Mucosa of descending colon (tissue), 3 donors: ENCODE measurements around the gene LIMS2. TPM values are rescaled to one million over a fixed set of nuclear protein-coding genes. Genes with fewer than 3 reads are reported as not detected.

Source experiments
- ATAC-seq: fragments of 200-7000 bp; cut with Tn5 transposase; one replicate; pipeline ENCODE4 v1.9.1; 2020; ENCODE audit warnings: mild to moderate bottlenecking, moderate library complexity
- DNase-seq, 3 donors: peaks; one replicate each; pipeline ENCODE4 v3.0.0-alpha.2; 2020
- H3K36me3 ChIP-seq: fragments of 200-600 bp; one replicate; pipeline ENCODE4 v1.8.0; 2021; ENCODE audit warnings: low read depth, mild to moderate bottlenecking
- H3K4me1 ChIP-seq: fragments of 200-600 bp; one replicate; pipeline ENCODE4 v1.8.0; 2021; ENCODE audit warnings: low read depth, mild to moderate bottlenecking
- H3K4me3 ChIP-seq: fragments of 200-600 bp; one replicate; pipeline ENCODE4 v1.8.0; 2021; ENCODE audit warnings: mild to moderate bottlenecking
- H3K9me3 ChIP-seq: fragments of 200-600 bp; one replicate; pipeline ENCODE4 v1.8.0; 2021; ENCODE audit warnings: mild to moderate bottlenecking
- intact Hi-C, 2 donors: fragments of 100-400 bp; cut with DNase I in 1 of 2; cut with micrococcal nuclease in 1 of 2; formaldehyde crosslinking; loops; one replicate each; pipeline versions ENCODE4 v1.11.0 to v1.11.1; 2022; cut with DNase I, micrococcal nuclease
- total RNA-seq, 3 donors: library from RNA; stranded (reverse); fragmentation: NEBNext Ultra II Directional in 2 of 3; extraction: Animal tissue kit (Norgen Biotek cat#: 25700) in 2 of 3; gene quantifications; one replicate each; pipeline versions ENCODE4 v1.2.1 to v1.2.4, GENCODE V29; 2021 to 2023
- TF ChIP-seq, protein P1 (sequence below): fragments of 200-600 bp; IDR thresholded peaks from one replicate; pipeline ENCODE4 v1.8.0; 2022; ENCODE audit warnings: antibody characterized with exemption, mild to moderate bottlenecking
- donor health status: DM: no; HTN: no; CAD: no; lungs with moderate emphysema.
- donor health status: DM: no; HTN: no; CAD: no.
- donor health status: DM: no; HTN: yes; CAD: no.

LIMS2 gene
- total RNA-seq, 3 donors from 2014 or later, result 12.5 to 478 (median 29.9) TPM

DNA sequence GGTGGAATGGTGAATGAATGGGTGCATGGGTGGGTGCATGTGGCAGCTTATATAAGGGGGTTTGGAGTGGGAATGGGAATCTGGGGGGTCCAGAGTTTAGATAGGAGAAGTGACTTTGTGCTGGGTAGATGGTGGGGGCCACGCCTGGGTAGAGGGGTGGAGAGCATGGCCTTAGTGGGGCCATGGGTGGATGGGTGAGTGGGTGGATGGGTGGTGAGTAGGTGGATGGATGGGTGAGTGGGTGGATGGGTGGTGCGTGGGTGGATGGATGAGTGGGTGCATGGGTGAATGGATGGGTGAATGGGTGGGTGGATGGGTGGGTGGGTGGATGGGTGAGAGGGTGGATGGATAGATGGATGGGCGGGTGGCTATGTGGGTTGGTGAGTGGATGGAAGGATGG lies 86.0 kb downstream of the LIMS2 start:
- Histone ChIP-seq H3K9me3 (no peaks in the 10 kb centered on the region), H3K36me3 (no peaks in the 10 kb centered on the region), H3K4me1 (no peaks in the 10 kb centered on the region), H3K4me3 (no peak overlapping the region)
- ATAC-seq (no peak), DNase-seq (no peak)
- TF ChIP-seq, protein P1, sequence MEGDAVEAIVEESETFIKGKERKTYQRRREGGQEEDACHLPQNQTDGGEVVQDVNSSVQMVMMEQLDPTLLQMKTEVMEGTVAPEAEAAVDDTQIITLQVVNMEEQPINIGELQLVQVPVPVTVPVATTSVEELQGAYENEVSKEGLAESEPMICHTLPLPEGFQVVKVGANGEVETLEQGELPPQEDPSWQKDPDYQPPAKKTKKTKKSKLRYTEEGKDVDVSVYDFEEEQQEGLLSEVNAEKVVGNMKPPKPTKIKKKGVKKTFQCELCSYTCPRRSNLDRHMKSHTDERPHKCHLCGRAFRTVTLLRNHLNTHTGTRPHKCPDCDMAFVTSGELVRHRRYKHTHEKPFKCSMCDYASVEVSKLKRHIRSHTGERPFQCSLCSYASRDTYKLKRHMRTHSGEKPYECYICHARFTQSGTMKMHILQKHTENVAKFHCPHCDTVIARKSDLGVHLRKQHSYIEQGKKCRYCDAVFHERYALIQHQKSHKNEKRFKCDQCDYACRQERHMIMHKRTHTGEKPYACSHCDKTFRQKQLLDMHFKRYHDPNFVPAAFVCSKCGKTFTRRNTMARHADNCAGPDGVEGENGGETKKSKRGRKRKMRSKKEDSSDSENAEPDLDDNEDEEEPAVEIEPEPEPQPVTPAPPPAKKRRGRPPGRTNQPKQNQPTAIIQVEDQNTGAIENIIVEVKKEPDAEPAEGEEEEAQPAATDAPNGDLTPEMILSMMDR, result no peak
- intact Hi-C loops, result no loop called here

Other genes starting within 250 kb of the LIMS2 start
- 10 to 100 TPM; 32.3 to 38.4 (median 33.2) TPM for gene IWS1, start 149.0 kb downstream of the LIMS2 start, total RNA-seq
- gene MYO7B, start 139.8 kb downstream of the LIMS2 start, total RNA-seq, result 100 to 1,000 TPM; 118 to 305 (median 199) TPM
- under 1 TPM in 1 of 3 donors, not detected in 2; 0.51 TPM for gene GPR17, start 29.4 kb downstream of the LIMS2 start, total RNA-seq
- gene SFT2D3, start 26.0 kb upstream of the LIMS2 start, total RNA-seq, result 1 to 10 TPM; 5.1 to 8.8 (median 8.1) TPM
- gene WDR33, start 135.6 kb upstream of the LIMS2 start, total RNA-seq, result 10 to 100 TPM; 43.3 to 57.1 (median 43.4) TPM
- 10 to 100 TPM; 20.9 to 25.3 (median 21.3) TPM for gene POLR2D, start 182.6 kb upstream of the LIMS2 start, total RNA-seq
- 10 to 100 TPM; 13.1 to 18.7 (median 15.6) TPM for gene AMMECR1L, start 210.4 kb upstream of the LIMS2 start, total RNA-seq